HEK293 (cell line): ENCODE data around the gene TMEM214.

Experiments
- CTCF ChIP-seq: fragments of 450-650 bp; formaldehyde crosslinking; IDR thresholded peaks from 2 replicates; pipeline ENCODE4 v1.5.1; 2016; ENCODE audit warnings: missing biosample characterization, missing genetic modification characterization
- GLIS1 ChIP-seq: fragments of 450-650 bp; formaldehyde crosslinking; IDR thresholded peaks from 2 replicates; pipeline ENCODE4 v1.5.1; 2016; ENCODE audit warnings: missing biosample characterization, missing genetic modification characterization
- TRIM28 ChIP-seq: IDR thresholded peaks from 2 replicates; pipeline ENCODE4 v1.6.1; 2011; ENCODE audit warnings: low read length, control low read depth, borderline replicate concordance
- ZNF175 ChIP-seq: fragments of 450-650 bp; formaldehyde crosslinking; IDR thresholded peaks from 2 replicates; pipeline ENCODE4 v1.5.1; 2016; ENCODE audit warnings: missing biosample characterization, missing genetic modification characterization
- ZNF354C ChIP-seq: fragments of 450-650 bp; formaldehyde crosslinking; IDR thresholded peaks from 2 replicates; pipeline ENCODE4 v1.5.1; 2016; ENCODE audit warnings: missing biosample characterization, missing genetic modification characterization, low read depth, borderline replicate concordance
- TF ChIP-seq, protein P1 (sequence below): fragments of 450-650 bp; formaldehyde crosslinking; IDR thresholded peaks from 2 replicates; pipeline ENCODE4 v1.5.1; 2016; ENCODE audit warnings: missing biosample characterization, missing genetic modification characterization
- TF ChIP-seq, protein P2 (sequence below): fragments of 450-650 bp; formaldehyde crosslinking; optimal IDR thresholded peaks from 2 replicates; pipeline ENCODE3; 2016; ENCODE audit warnings: missing biosample characterization, mild to moderate bottlenecking, missing genetic modification characterization

GRCh38 chr2:27053776-27054175 lies 21.0 kb downstream of the TMEM214 start:
- TF ChIP-seq CTCF (tag by site-specific recombination) = no peak
- TF ChIP-seq, protein P1, sequence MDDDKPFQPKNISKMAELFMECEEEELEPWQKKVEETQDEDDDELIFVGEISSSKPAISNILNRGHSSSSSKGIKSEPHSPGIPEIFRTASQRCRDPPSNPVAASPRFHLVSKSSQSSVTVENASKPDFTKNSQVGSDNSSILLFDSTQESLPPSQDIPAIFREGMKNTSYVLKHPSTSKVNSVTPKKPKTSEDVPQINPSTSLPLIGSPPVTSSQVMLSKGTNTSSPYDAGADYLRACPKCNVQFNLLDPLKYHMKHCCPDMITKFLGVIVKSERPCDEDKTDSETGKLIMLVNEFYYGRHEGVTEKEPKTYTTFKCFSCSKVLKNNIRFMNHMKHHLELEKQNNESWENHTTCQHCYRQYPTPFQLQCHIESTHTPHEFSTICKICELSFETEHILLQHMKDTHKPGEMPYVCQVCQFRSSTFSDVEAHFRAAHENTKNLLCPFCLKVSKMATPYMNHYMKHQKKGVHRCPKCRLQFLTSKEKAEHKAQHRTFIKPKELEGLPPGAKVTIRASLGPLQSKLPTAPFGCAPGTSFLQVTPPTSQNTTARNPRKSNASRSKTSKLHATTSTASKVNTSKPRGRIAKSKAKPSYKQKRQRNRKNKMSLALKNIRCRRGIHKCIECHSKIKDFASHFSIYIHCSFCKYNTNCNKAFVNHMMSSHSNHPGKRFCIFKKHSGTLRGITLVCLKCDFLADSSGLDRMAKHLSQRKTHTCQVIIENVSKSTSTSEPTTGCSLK (tag by site-specific recombination) = no peak
- TF ChIP-seq ZNF354C = no peak
- TF ChIP-seq ZNF175 (tag by site-specific recombination) = no peak
- no peak for TF ChIP-seq GLIS1
- TF ChIP-seq TRIM28 = no peak
- TF ChIP-seq, protein P2, sequence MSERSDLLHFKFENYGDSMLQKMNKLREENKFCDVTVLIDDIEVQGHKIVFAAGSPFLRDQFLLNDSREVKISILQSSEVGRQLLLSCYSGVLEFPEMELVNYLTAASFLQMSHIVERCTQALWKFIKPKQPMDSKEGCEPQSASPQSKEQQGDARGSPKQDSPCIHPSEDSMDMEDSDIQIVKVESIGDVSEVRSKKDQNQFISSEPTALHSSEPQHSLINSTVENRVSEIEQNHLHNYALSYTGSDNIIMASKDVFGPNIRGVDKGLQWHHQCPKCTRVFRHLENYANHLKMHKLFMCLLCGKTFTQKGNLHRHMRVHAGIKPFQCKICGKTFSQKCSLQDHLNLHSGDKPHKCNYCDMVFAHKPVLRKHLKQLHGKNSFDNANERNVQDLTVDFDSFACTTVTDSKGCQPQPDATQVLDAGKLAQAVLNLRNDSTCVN (tag by site-specific recombination) = no peak
